Measurements from ENCODE around the gene RNU11. TPM values are rescaled to one million over a fixed set of nuclear protein-coding genes. Genes with fewer than 3 reads are reported as not detected.
A peak's percentile ranks its signal among the peaks of the same experiment; 100 is the strongest.
"Not testable (repeated sequence)": the region's sequence is repeated elsewhere in the genome, so short reads cannot be mapped to it uniquely, and the experiment has no call there.

The RNU11 gene
- total and polyA plus RNA-seq, 2 experiments from 2014 or later = not detected

DNA sequence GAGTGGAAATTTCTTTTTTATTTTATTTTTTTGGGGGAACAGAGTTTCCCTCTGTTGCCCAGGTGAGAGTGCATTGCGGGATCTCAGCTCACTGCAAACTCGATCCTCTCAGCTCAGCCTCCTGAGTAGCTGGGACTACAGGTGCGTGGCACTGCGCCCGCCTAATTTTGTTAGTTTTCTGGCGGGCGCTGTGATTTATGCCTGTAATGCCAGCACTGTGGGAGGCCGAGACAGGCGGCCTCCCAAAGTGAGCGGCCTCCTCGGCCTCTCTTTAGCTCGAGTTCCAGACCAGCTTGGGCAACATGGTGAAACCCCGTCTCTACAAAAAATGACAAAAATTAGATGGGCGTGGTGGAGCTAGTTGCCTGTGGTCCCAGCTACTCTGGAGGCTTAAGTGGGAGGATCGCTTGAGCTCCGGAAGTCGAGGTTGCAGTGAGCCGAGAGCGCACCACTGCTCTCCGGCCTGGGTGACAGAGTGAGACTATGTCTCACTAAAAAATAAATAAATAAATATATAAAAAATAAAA is 22.9 kb downstream of the RNU11 start (continued):
- TF ChIP-seq, protein P1, sequence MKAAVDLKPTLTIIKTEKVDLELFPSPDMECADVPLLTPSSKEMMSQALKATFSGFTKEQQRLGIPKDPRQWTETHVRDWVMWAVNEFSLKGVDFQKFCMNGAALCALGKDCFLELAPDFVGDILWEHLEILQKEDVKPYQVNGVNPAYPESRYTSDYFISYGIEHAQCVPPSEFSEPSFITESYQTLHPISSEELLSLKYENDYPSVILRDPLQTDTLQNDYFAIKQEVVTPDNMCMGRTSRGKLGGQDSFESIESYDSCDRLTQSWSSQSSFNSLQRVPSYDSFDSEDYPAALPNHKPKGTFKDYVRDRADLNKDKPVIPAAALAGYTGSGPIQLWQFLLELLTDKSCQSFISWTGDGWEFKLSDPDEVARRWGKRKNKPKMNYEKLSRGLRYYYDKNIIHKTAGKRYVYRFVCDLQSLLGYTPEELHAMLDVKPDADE (IDR thresholded peaks at IDR 0.05) = no peak
- TF ChIP-seq EZH2phosphoT487 (IDR thresholded peaks at IDR 0.05; ENCODE audit: unreplicated experiment) (no peak), JUNB (IDR thresholded peaks at IDR 0.05; ENCODE audit: unreplicated experiment) (no peak)

DNA sequence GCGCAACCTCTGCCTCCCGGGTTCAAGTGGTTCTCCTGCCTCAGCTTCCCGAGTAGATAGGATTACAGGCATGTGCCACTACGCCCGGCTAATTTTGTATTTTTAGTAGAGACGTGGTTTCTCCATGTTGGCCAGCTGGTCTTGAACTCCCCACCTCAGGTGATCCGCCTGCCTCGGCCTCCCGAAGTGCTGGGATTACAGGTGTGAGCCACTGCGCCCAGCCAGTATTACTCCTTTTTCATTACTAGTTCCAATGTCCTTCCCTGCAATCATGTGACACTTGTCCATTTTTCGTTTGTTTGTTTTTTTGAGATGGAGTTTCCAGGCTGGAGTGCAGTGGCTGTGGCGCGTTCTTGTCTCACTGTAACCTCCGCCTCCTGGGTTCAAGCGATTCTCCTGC is 24.6 kb downstream of the RNU11 start:
- not testable (repeated sequence) for H3F3A ChIP-seq (replicated peaks; ENCODE audit: low read depth); H3K27ac Mint-ChIP-seq; H3K27me3 ChIP-seq (ENCODE audit: insufficient read depth); DNase-seq (ENCODE audit: low spot score); H3K4me2 ChIP-seq; ATAC-seq; H3K36me3 Mint-ChIP-seq (ENCODE audit: low read depth); H3K36me3 ChIP-seq (ENCODE audit: insufficient read depth); H3K27ac ChIP-seq (ENCODE audit: low read depth); H3K4me3 ChIP-seq; H4K20me1 ChIP-seq (replicated peaks; ENCODE audit: insufficient read depth); H3K9me2 ChIP-seq (ENCODE audit: insufficient read depth); H3K9me3 Mint-ChIP-seq; H3K4me3 Mint-ChIP-seq; H2AFZ ChIP-seq; H3K27me3 Mint-ChIP-seq (ENCODE audit: insufficient read depth, low read depth, poor library complexity)
- peaks cover 59% of the 10 kb centered on the region for H3K79me2 ChIP-seq (replicated peaks; ENCODE audit: insufficient read depth)
- peaks cover 14% of the 10 kb centered on the region for H3K4me1 Mint-ChIP-seq
- H3K4me1 ChIP-seq (ENCODE audit: insufficient read depth) = peaks cover 20% of the 10 kb centered on the region

DNA sequence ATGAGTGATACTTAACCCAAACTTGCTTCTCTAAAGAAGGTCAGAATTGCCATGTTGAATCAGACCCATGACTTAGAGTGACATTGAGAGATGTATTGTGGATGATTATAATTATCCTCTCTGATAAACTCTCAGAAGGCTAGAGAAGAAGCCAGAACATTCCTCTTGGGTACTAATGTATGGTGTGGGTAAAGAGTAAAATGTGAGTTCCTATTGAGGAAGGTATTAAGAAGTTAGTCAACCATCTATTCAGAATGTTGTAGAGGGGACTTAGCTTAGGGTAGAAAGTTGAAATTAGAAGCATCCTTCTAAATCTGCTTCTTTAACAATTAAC is 27.5 kb downstream of the RNU11 start:
- no peaks in the 10 kb centered on the region for H3K9me2 ChIP-seq (ENCODE audit: insufficient read depth)
- no peak overlapping the region for H3K4me3 ChIP-seq
- Mint-ChIP-seq H3K9me3 (no peaks in the 10 kb centered on the region), H3K4me1 (peaks cover 1% of the 10 kb centered on the region), H3K4me3 (no peak overlapping the region), H3K27ac (no peak overlapping the region), H3K36me3 (ENCODE audit: low read depth) (peaks cover under 1% of the 10 kb centered on the region; the same call in 1 of the 3 replicates), H3K27me3 (ENCODE audit: insufficient read depth, low read depth, poor library complexity) (peaks cover 5% of the 10 kb centered on the region)
- no peaks in the 10 kb centered on the region; the same call in 1 of the 2 replicates for H3K36me3 ChIP-seq (ENCODE audit: insufficient read depth)
- peak overlapping the region; percentile 20 for H3K27ac ChIP-seq (ENCODE audit: low read depth)
- H3K4me1 ChIP-seq (ENCODE audit: insufficient read depth) = 0 out of 2 replicates have a peak, but pooled peaks cover 4% of the 10 kb centered on the region
- no peak overlapping the region for H3K4me2 ChIP-seq
- H3K79me2 ChIP-seq (replicated peaks; ENCODE audit: insufficient read depth) = peaks cover 52% of the 10 kb centered on the region
- ATAC-seq = no peak
- H3F3A ChIP-seq (replicated peaks; ENCODE audit: low read depth) = peaks cover 5% of the 10 kb centered on the region; the same call in 1 of the 2 replicates
- no peak for DNase-seq (ENCODE audit: low spot score)
- no peaks in the 10 kb centered on the region for H3K27me3 ChIP-seq (ENCODE audit: insufficient read depth)
- peaks cover 3% of the 10 kb centered on the region; the same call in 1 of the 2 replicates for H4K20me1 ChIP-seq (replicated peaks; ENCODE audit: insufficient read depth)
- no peak overlapping the region for H2AFZ ChIP-seq
- no peak for TF ChIP-seq EZH2 (IDR thresholded peaks at IDR 0.05; ENCODE audit: low read depth, unreplicated experiment)
- no peak for TF ChIP-seq NANOG (IDR thresholded peaks at IDR 0.05; ENCODE audit: borderline replicate concordance)
- TF ChIP-seq ZNF114 (CRISPR knock-in tag; IDR thresholded peaks at IDR 0.05) = no peak
- no peak for TF ChIP-seq POLR2AphosphoS5 (IDR thresholded peaks at IDR 0.05; ENCODE audit: low read depth)
- TF ChIP-seq, protein P1 (IDR thresholded peaks at IDR 0.05) = no peak
- TF ChIP-seq, protein P2, sequence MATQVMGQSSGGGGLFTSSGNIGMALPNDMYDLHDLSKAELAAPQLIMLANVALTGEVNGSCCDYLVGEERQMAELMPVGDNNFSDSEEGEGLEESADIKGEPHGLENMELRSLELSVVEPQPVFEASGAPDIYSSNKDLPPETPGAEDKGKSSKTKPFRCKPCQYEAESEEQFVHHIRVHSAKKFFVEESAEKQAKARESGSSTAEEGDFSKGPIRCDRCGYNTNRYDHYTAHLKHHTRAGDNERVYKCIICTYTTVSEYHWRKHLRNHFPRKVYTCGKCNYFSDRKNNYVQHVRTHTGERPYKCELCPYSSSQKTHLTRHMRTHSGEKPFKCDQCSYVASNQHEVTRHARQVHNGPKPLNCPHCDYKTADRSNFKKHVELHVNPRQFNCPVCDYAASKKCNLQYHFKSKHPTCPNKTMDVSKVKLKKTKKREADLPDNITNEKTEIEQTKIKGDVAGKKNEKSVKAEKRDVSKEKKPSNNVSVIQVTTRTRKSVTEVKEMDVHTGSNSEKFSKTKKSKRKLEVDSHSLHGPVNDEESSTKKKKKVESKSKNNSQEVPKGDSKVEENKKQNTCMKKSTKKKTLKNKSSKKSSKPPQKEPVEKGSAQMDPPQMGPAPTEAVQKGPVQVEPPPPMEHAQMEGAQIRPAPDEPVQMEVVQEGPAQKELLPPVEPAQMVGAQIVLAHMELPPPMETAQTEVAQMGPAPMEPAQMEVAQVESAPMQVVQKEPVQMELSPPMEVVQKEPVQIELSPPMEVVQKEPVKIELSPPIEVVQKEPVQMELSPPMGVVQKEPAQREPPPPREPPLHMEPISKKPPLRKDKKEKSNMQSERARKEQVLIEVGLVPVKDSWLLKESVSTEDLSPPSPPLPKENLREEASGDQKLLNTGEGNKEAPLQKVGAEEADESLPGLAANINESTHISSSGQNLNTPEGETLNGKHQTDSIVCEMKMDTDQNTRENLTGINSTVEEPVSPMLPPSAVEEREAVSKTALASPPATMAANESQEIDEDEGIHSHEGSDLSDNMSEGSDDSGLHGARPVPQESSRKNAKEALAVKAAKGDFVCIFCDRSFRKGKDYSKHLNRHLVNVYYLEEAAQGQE (IDR thresholded peaks at IDR 0.05; ENCODE audit: unreplicated experiment) = no peak
- TF ChIP-seq STAT1 (IDR thresholded peaks at IDR 0.05; ENCODE audit: unreplicated experiment) = no peak
- no peak for TF ChIP-seq EZH2phosphoT487 (IDR thresholded peaks at IDR 0.05; ENCODE audit: unreplicated experiment)
- TF ChIP-seq ZNF331 (CRISPR knock-in tag; IDR thresholded peaks at IDR 0.05; ENCODE audit: low read depth) = no peak
- TF ChIP-seq JUNB (IDR thresholded peaks at IDR 0.05; ENCODE audit: unreplicated experiment) = no peak
- TF ChIP-seq, protein P3, sequence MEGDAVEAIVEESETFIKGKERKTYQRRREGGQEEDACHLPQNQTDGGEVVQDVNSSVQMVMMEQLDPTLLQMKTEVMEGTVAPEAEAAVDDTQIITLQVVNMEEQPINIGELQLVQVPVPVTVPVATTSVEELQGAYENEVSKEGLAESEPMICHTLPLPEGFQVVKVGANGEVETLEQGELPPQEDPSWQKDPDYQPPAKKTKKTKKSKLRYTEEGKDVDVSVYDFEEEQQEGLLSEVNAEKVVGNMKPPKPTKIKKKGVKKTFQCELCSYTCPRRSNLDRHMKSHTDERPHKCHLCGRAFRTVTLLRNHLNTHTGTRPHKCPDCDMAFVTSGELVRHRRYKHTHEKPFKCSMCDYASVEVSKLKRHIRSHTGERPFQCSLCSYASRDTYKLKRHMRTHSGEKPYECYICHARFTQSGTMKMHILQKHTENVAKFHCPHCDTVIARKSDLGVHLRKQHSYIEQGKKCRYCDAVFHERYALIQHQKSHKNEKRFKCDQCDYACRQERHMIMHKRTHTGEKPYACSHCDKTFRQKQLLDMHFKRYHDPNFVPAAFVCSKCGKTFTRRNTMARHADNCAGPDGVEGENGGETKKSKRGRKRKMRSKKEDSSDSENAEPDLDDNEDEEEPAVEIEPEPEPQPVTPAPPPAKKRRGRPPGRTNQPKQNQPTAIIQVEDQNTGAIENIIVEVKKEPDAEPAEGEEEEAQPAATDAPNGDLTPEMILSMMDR (conservative IDR thresholded peaks at IDR 0.05; ENCODE audit: low read depth in 2 of 2) = no peak
- TF ChIP-seq CREB1 (CRISPR knock-in tag; IDR thresholded peaks at IDR 0.05; ENCODE audit: low read depth) = no peak

All from GM23338 (cell line).